ENCODE data around the gene MARCKSL1.

The MARCKSL1 gene

GRCh38 chr1:32335790-32336590 lies at the start of gene MARCKSL1:
Gene MARCKSL1, minus strand, starts transcription at chr1:32336233. Its CDS starts 200 bp downstream, at chr1:32336033.
- Histone ChIP-seq H3K27me3 (replicated peaks; ENCODE audit: control insufficient read depth, insufficient read depth, low read length) (no peaks in the 10 kb centered on the region), H3K4me3 (replicated peaks; ENCODE audit: low read depth, low read length) (peak within 1 kb of the TSS; percentile 79), H3K36me3 (ENCODE audit: control insufficient read depth, insufficient read depth, low read length) (peaks cover 13% of the 10 kb centered on the region)
- peak; percentile 92 for DNase-seq (ENCODE audit: extremely low read depth, insufficient read length)
- no peak for TF ChIP-seq CTCF (IDR thresholded peaks at IDR 0.05; ENCODE audit: insufficient read depth, low read length, poor library complexity, severe bottlenecking)

GRCh38 chr1:32380057-32380456 lies 44.0 kb upstream of the MARCKSL1 start:
- TF ChIP-seq CTCF (IDR thresholded peaks at IDR 0.05; ENCODE audit: insufficient read depth, low read length, poor library complexity, severe bottlenecking), result no peak
- peaks cover 35% of the 10 kb centered on the region for H3K36me3 ChIP-seq (ENCODE audit: control insufficient read depth, insufficient read depth, low read length)
- no peaks in the 10 kb centered on the region for H3K27me3 ChIP-seq (replicated peaks; ENCODE audit: control insufficient read depth, insufficient read depth, low read length)
- no peak overlapping the region for H3K4me3 ChIP-seq (replicated peaks; ENCODE audit: low read depth, low read length)
- no peak for DNase-seq (ENCODE audit: extremely low read depth, insufficient read length)

- TF ChIP-seq CTCF (IDR thresholded peaks at IDR 0.05; ENCODE audit: insufficient read depth, low read length, poor library complexity, severe bottlenecking), result no peak
- peaks cover 33% of the 10 kb centered on the region for H3K36me3 ChIP-seq (ENCODE audit: control insufficient read depth, insufficient read depth, low read length)
- H3K27me3 ChIP-seq (replicated peaks; ENCODE audit: control insufficient read depth, insufficient read depth, low read length), result no peaks in the 10 kb centered on the region
- no peak overlapping the region for H3K4me3 ChIP-seq (replicated peaks; ENCODE audit: low read depth, low read length)
- no peak for DNase-seq (ENCODE audit: extremely low read depth, insufficient read length)
These were observed 41.6 kb upstream of the MARCKSL1 start for GRCh38 chr1:32377541-32378220.

DNA sequence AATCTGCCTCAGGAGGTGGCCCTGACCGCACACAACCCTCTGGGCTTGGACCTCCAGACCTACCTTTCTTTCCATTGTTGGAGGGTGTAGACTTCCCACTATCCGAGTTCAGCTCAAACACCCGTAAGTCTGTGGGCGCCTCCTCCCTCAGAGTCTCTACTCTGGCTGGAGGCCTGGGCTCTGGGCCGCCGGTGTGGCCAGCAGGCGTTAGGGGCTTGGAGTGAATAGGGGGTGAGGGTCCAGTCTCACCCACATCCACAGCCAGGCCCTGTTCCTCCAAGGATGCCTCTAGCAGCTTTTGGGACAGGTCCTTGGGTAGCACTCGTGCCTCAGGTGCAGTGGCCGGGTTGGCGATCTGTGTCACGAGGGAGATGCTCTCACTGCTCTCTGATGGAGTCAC lies 40.2 kb upstream of the MARCKSL1 start:
- Histone ChIP-seq H3K36me3 (ENCODE audit: control insufficient read depth, insufficient read depth, low read length) (peaks cover 31% of the 10 kb centered on the region), H3K4me3 (replicated peaks; ENCODE audit: low read depth, low read length) (no peak overlapping the region), H3K27me3 (replicated peaks; ENCODE audit: control insufficient read depth, insufficient read depth, low read length) (no peaks in the 10 kb centered on the region)
- no peak for DNase-seq (ENCODE audit: extremely low read depth, insufficient read length)
- no peak for TF ChIP-seq CTCF (IDR thresholded peaks at IDR 0.05; ENCODE audit: insufficient read depth, low read length, poor library complexity, severe bottlenecking)

DNA sequence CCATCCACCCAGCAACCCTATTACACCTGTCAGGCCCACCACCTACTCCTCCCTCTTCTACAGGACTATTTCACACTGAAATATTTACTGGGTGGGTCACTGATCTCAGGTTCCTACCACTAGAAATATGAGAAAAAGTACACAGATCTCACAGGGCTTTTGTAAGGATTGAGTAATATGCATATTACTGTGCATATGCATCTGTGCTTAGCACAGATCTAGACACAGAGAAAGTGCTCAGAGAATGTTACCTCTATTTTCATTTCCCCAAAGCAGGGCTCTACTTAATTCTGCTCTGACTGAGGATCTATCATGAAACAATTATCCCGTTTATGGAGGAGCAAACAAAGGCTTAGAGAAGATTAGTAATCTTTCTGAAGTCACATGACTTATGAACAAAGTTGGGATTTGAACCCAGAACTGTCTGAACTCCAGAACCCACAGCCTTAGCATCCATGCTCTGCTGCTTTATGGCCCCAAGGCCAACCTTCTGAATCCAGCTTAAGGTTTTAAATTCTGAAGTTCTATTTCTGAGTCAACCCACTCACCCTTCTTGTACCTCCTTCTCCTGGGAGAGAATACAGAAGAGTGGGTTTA lies 38.1 kb upstream of the MARCKSL1 start:
- no peak for DNase-seq (ENCODE audit: extremely low read depth, insufficient read length)
- Histone ChIP-seq H3K36me3 (ENCODE audit: control insufficient read depth, insufficient read depth, low read length) (peaks cover 31% of the 10 kb centered on the region), H3K4me3 (replicated peaks; ENCODE audit: low read depth, low read length) (no peak overlapping the region), H3K27me3 (replicated peaks; ENCODE audit: control insufficient read depth, insufficient read depth, low read length) (no peaks in the 10 kb centered on the region)
- TF ChIP-seq CTCF (IDR thresholded peaks at IDR 0.05; ENCODE audit: insufficient read depth, low read length, poor library complexity, severe bottlenecking), result no peak
